Upper lobe of right lung (tissue), 1 donor: ENCODE results near the gene TBK1. TPM values are rescaled to one million over a fixed set of nuclear protein-coding genes. Genes with fewer than 3 reads are reported as not detected.

Experiments used
- ATAC-seq: fragments of 200-7000 bp; cut with Tn5 transposase; one replicate; pipeline ENCODE4 v1.9.1; 2020; ENCODE audit warnings: mild to moderate bottlenecking, moderate library complexity
- DNase-seq: peaks from one replicate; pipeline ENCODE4 v3.0.0-alpha.2; 2020
- H3K27ac ChIP-seq: fragments of 200-600 bp; one replicate; pipeline ENCODE4 v1.8.0; 2022
- H3K27me3 ChIP-seq: fragments of 200-600 bp; one replicate; pipeline ENCODE4 v1.8.0; 2022; ENCODE audit warnings: mild to moderate bottlenecking
- H3K36me3 ChIP-seq: fragments of 200-600 bp; one replicate; pipeline ENCODE4 v1.8.0; 2022
- H3K4me1 ChIP-seq: fragments of 200-600 bp; one replicate; pipeline ENCODE4 v1.8.0; 2022
- H3K4me3 ChIP-seq: fragments of 200-600 bp; one replicate; pipeline ENCODE4 v1.8.0; 2022; ENCODE audit warnings: mild to moderate bottlenecking
- H3K9me3 ChIP-seq: fragments of 200-600 bp; one replicate; pipeline ENCODE4 v1.8.0; 2022
- CTCF ChIP-seq: fragments of 200-600 bp; IDR thresholded peaks from one replicate; pipeline ENCODE4 v1.8.0; 2022; ENCODE audit warnings: antibody characterized with exemption
- intact Hi-C: fragments of 100-400 bp; cut with DNase I; formaldehyde crosslinking; loops from one replicate; pipeline ENCODE4 v1.11.0; 2022
- total RNA-seq: library from RNA; stranded (reverse); fragmentation: NEBNext Ultra II Directional; extraction: Animal tissue kit (Norgen Biotek cat#: 25700); gene quantifications from one replicate; pipeline ENCODE4 v1.2.1, GENCODE V29; 2021
- donor health status: DM: no; HTN: yes; CAD: no; lungs with severe emphysema.

Gene TBK1
- total RNA-seq, 1 donor from 2014 or later = 28.2 TPM

- intact Hi-C loops = no loop called here
- Histone ChIP-seq H3K27me3 (no peaks in the 10 kb centered on the region), H3K4me3 (no peak overlapping the region), H3K36me3 (peaks cover 31% of the 10 kb centered on the region), H3K4me1 (peaks cover 11% of the 10 kb centered on the region), H3K27ac (no peak overlapping the region), H3K9me3 (no peaks in the 10 kb centered on the region)
- no peak for ATAC-seq
- TF ChIP-seq CTCF = no peak
- no peak for DNase-seq
Measured at GRCh38 chr12:64407342-64408223, 44.3 kb upstream of the TBK1 start.

- intact Hi-C loops = no loop called here
- no peak for DNase-seq
- H3K27ac ChIP-seq = no peak overlapping the region
Measured at GRCh38 chr12:64411427-64411826, 40.5 kb upstream of the TBK1 start.

GRCh38 chr12:64412459-64412858 lies 39.5 kb upstream of the TBK1 start:
- no peaks in the 10 kb centered on the region for H3K4me1 ChIP-seq
- no peak overlapping the region for H3K4me3 ChIP-seq
- no peak for TF ChIP-seq CTCF
- no peak for DNase-seq
- H3K9me3 ChIP-seq = no peaks in the 10 kb centered on the region
- H3K27me3 ChIP-seq = no peaks in the 10 kb centered on the region
- ATAC-seq = no peak
- peaks cover 79% of the 10 kb centered on the region for H3K36me3 ChIP-seq
- intact Hi-C loops = no loop called here
- no peak overlapping the region for H3K27ac ChIP-seq

More at GRCh38 chr12:64411427-64411826, 40.5 kb upstream of the TBK1 start:
- TF ChIP-seq CTCF = no peak
- no peak for ATAC-seq
- Histone ChIP-seq H3K4me3 (no peak overlapping the region), H3K27me3 (no peaks in the 10 kb centered on the region), H3K9me3 (no peaks in the 10 kb centered on the region), H3K4me1 (no peaks in the 10 kb centered on the region), H3K36me3 (peaks cover 69% of the 10 kb centered on the region)

- H3K36me3 ChIP-seq = peaks cover 94% of the 10 kb centered on the region
- ATAC-seq (no peak), DNase-seq (no peak)
- TF ChIP-seq CTCF = no peak
- no peak overlapping the region for H3K4me3 ChIP-seq
- H3K4me1 ChIP-seq = no peaks in the 10 kb centered on the region
- H3K27ac ChIP-seq = no peak overlapping the region
- no peaks in the 10 kb centered on the region for H3K27me3 ChIP-seq
- intact Hi-C loops = no loop called here
- no peaks in the 10 kb centered on the region for H3K9me3 ChIP-seq
Measured at GRCh38 chr12:64413884-64414283, 38.0 kb upstream of the TBK1 start.

GRCh38 chr12:64418209-64418608 lies 33.7 kb upstream of the TBK1 start:
- no peak for TF ChIP-seq CTCF
- Histone ChIP-seq H3K4me3 (no peak overlapping the region), H3K27me3 (no peaks in the 10 kb centered on the region), H3K36me3 (peaks cover 95% of the 10 kb centered on the region), H3K9me3 (no peaks in the 10 kb centered on the region), H3K4me1 (no peaks in the 10 kb centered on the region), H3K27ac (no peak overlapping the region)
- DNase-seq (no peak), ATAC-seq (no peak)
- intact Hi-C loops = no loop called here
